SH-SY5Y (cell line): ENCODE data around the gene ART4.

ENCODE experiments used
- GATA2 ChIP-seq: IDR thresholded peaks from 2 replicates; pipeline ENCODE4 v1.6.1; 2011; ENCODE audit warnings: mild to moderate bottlenecking, low read depth, low read length
- GATA3 ChIP-seq: IDR thresholded peaks from 2 replicates; pipeline ENCODE4 v1.6.1; 2011; ENCODE audit warnings: low read depth, mild to moderate bottlenecking, low read length, moderate library complexity

DNA sequence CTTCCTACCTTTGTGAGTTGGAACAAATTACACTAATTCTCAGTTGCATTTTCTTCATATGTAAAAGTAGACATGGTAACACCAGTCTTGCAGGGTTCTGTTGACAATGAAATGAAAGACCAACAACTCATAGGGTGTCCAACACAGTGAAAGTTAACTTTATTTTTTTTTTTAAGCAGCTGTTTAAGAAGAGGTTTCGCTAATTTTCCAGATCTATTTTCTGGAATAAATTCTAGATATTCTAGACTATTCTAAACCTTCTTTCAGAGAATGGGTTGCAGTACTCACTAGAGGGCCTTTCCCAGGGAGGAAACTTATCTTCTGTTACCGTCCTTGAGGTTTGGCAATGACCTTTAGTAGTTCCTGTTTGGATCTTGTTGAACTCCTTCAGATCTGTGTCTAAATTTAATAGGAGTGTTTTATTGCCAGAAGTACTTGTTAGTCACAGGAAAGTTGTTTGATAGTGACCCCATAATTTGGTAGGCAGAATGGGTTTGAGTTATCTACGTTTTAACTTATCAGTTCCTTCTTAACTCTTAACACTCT lies 2.8 kb upstream of the ART4 start:
- TF ChIP-seq GATA2 = no peak
- TF ChIP-seq GATA3 = no peak
